Measurements from ENCODE around the gene TIMM50.

- TF ChIP-seq CTCF (IDR thresholded peaks at IDR 0.05) (no peak), POLR2A (IDR thresholded peaks at IDR 0.05) (peak in 1 of 2 donors; percentile 94)
Observed at GRCh38 chr19:39445196-39446111, 35.2 kb upstream of the TIMM50 start, which contains the start of gene SUPT5H.

Measured in vagina (tissue), 2 donors.